Measurements from ENCODE around the gene CCDC73. TPM values are rescaled to one million over a fixed set of nuclear protein-coding genes. Genes with fewer than 3 reads are reported as not detected.
A peak's percentile ranks its signal among the peaks of the same experiment; 100 is the strongest.

CCDC73 gene
- total and polyA plus RNA-seq, 2 of the 4 experiments (the other 2 are of a cell fraction) = not detected

GRCh38 chr11:32792948-32793475, 1.4 kb downstream of the CCDC73 start:
- Histone ChIP-seq H2BK5ac (ENCODE audit: low read depth, low read length, poor library complexity, severe bottlenecking) (no peak overlapping the region), H3K27me3 (ENCODE audit: control insufficient read depth, insufficient read depth, low read length) (peaks cover 4% of the 10 kb centered on the region; the same call in 1 of the 2 replicates), H4K5ac (ENCODE audit: low read depth, low read length) (no peak overlapping the region), H3K4ac (ENCODE audit: low read depth, low read length) (no peak overlapping the region), H2AFZ (replicated peaks; ENCODE audit: low read length, poor library complexity) (no peak overlapping the region), H3K9me3 (ENCODE audit: control insufficient read depth, insufficient read depth, low read length) (no peaks in the 10 kb centered on the region), H3K9me1 (ENCODE audit: insufficient read depth, low read length) (no peaks in the 10 kb centered on the region), H2BK20ac (ENCODE audit: low read depth, low read length) (no peak overlapping the region), H3K4me2 (ENCODE audit: low read depth, low read length) (no peak overlapping the region; the same call in 1 of the 2 replicates), H3K79me1 (ENCODE audit: low read depth in 1 of 2, low read length in 2 of 2) (no peaks in the 10 kb centered on the region), H3K18ac (ENCODE audit: low read depth, low read length) (no peak overlapping the region), H3K4me3 (ENCODE audit: insufficient read depth, low read depth, low read length) (no peak overlapping the region), H2BK15ac (ENCODE audit: low read depth, low read length) (no peak overlapping the region), H3K23ac (ENCODE audit: low read depth, low read length) (no peak overlapping the region), H2AK5ac (ENCODE audit: low read depth, low read length) (no peak overlapping the region), H3K4me1 (ENCODE audit: control insufficient read depth, insufficient read depth, low read length) (no peaks in the 10 kb centered on the region), H4K8ac (ENCODE audit: low read depth in 2 of 2, low read length in 2 of 2) (no peak overlapping the region), H2AK9ac (replicated peaks; ENCODE audit: low read depth, low read length, poor library complexity) (no peak overlapping the region), H4K91ac (ENCODE audit: insufficient read depth, low read depth, low read length) (no peak overlapping the region), H3K56ac (ENCODE audit: extremely low read depth, insufficient read depth, low read length) (no peak overlapping the region), H3K36me3 (ENCODE audit: control insufficient read depth, insufficient read depth, low read length) (no peaks in the 10 kb centered on the region), H4K20me1 (ENCODE audit: insufficient read depth, low read length) (no peaks in the 10 kb centered on the region), H2BK120ac (ENCODE audit: low read depth, low read length) (no peak overlapping the region), H3K14ac (replicated peaks; ENCODE audit: low read depth, low read length) (no peak overlapping the region), H3K9ac (ENCODE audit: low read depth, low read length) (no peak overlapping the region), H3K27ac (ENCODE audit: insufficient read depth, low read length) (no peak overlapping the region)
- TF ChIP-seq ELK1 (IDR thresholded peaks at IDR 0.05; ENCODE audit: borderline replicate concordance, low read depth, low read length) (no peak), MXI1 (IDR thresholded peaks at IDR 0.05; ENCODE audit: borderline replicate concordance, low read depth, low read length) (no peak), MAFK (IDR thresholded peaks at IDR 0.05; ENCODE audit: low read depth, low read length) (no peak), POLR2A (IDR thresholded peaks at IDR 0.05; ENCODE audit: low read depth, low read length) (no peak), CTCF (conservative IDR thresholded peaks at IDR 0.05; ENCODE audit: low read depth, low read length) (peak; percentile 57), RFX5 (IDR thresholded peaks at IDR 0.05; ENCODE audit: low read depth, low read length) (no peak), MAZ (IDR thresholded peaks at IDR 0.05; ENCODE audit: borderline replicate concordance, low read depth, low read length) (no peak), BHLHE40 (IDR thresholded peaks at IDR 0.05; ENCODE audit: low read depth, low read length) (no peak), NFE2L2 (IDR thresholded peaks at IDR 0.05; ENCODE audit: low read depth, low read length) (no peak), CEBPB (IDR thresholded peaks at IDR 0.05; ENCODE audit: low read depth, low read length) (no peak), RCOR1 (IDR thresholded peaks at IDR 0.05; ENCODE audit: insufficient replicate concordance, low read length) (no peak), SMC3 (IDR thresholded peaks at IDR 0.05; ENCODE audit: low read depth, low read length) (peak; percentile 63), FOS (IDR thresholded peaks at IDR 0.05; ENCODE audit: low read depth, low read length) (no peak), CHD1 (IDR thresholded peaks at IDR 0.05; ENCODE audit: low read depth, low read length) (no peak), USF2 (IDR thresholded peaks at IDR 0.05; ENCODE audit: low read depth, low read length) (no peak), RAD21 (IDR thresholded peaks at IDR 0.05; ENCODE audit: low read length) (peak; percentile 50)
- WGBS, 2 experiments (ENCODE audit: extremely low coverage in 2 of 2, insufficient read length in 1 of 2) = no CpG with 5 or more reads among the region's 13 CpGs
- BruUV-seq (replicated peaks) = no TSS peak
- POLR2A ChIA-PET (ENCODE audit: unreplicated experiment) = no interaction called here
- DNase-seq (peak; percentile 27), ATAC-seq (ENCODE audit: low read depth) (peak; percentile 87)
- CTCF ChIA-PET = interaction anchor here (0.7 kb wide), 2 partner anchors 10 to 470 kb away, joined by 3 to 5 read pairs; no protein-coding TSS in a partner anchor
- in situ Hi-C loops (cut with MboI; ENCODE audit: low sequenced_read_pairs) (no loop called here), dilution Hi-C loops (cut with HindIII; ENCODE audit: low sequenced_read_pairs, unreplicated experiment) (no loop called here), intact Hi-C loops (cut with micrococcal nuclease) (loop anchor here (1.0 to 5.0 kb wide), 3 partner anchors 81 to 470 kb away; no protein-coding TSS in a partner anchor)
